PFSK-1 (cell line): ENCODE data around the gene KDF1.

Source experiments
- FOXP2 ChIP-seq: optimal IDR thresholded peaks from 2 replicates; pipeline ENCODE3; 2011; ENCODE audit warnings: borderline replicate concordance, control low read depth, inconsistent platforms; ENCODE audit not compliant: insufficient read depth; ENCODE audit errors: extremely low read length, extremely low read depth
- POLR2AphosphoS5 ChIP-seq: IDR thresholded peaks from 2 replicates; pipeline ENCODE4 v1.6.1; 2012; ENCODE audit warnings: low read depth, mild to moderate bottlenecking, control low read depth, low read length, moderate library complexity
- SIN3A ChIP-seq: IDR thresholded peaks from 2 replicates; pipeline ENCODE4 v1.6.1; 2012; ENCODE audit warnings: mild to moderate bottlenecking, low read length, moderate library complexity, borderline replicate concordance; ENCODE audit not compliant: insufficient read depth
- TAF1 ChIP-seq: IDR thresholded peaks from 2 replicates; pipeline ENCODE4 v1.6.1; 2012; ENCODE audit warnings: low read length, control low read depth, borderline replicate concordance; ENCODE audit not compliant: insufficient read depth

DNA sequence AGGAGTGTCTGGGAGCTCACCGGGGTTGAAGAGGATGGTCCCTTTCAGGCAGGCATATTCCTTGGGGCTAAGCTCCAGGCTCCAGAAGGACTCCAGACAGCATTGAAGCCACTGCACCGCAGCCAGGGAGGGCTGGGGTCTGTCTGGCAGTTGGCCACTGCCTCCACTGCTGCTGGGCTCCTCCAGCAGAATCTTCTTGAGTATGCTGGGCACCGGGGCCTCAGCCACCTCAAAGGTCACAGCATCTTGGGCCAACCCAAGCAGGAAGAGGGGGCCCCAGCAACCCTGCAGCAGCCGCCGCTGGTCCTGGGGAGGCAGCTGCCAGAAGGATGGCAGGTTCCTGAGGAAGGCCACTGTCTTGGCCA lies 46.9 kb downstream of the KDF1 start:
- TF ChIP-seq POLR2AphosphoS5 = no peak
- no peak for TF ChIP-seq FOXP2
- TF ChIP-seq SIN3A = no peak
- TF ChIP-seq TAF1 = no peak
